Measurements from ENCODE around the gene SPACA6.
"Not testable (repeated sequence)": the region's sequence is repeated elsewhere in the genome, so short reads cannot be mapped to it uniquely, and the experiment has no call there.

The SPACA6 gene, protein sequence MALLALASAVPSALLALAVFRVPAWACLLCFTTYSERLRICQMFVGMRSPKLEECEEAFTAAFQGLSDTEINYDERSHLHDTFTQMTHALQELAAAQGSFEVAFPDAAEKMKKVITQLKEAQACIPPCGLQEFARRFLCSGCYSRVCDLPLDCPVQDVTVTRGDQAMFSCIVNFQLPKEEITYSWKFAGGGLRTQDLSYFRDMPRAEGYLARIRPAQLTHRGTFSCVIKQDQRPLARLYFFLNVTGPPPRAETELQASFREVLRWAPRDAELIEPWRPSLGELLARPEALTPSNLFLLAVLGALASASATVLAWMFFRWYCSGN

DNA sequence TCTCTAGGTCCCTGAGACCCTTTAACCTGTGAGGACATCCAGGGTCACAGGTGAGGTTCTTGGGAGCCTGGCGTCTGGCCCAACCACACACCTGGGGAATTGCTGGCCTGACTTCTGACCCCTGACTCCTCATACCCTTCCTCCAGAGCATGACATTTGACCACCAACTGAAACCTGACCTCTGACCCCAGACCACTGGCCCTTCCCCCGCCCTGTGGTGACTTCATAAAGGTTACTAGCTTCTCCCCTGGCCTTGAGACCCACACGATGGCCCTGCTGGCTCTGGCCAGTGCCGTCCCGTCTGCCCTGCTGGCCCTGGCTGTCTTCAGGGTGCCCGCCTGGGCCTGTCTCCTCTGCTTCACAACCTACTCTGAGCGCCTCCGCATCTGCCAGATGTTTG lies at the start of gene SPACA6:
TSS of gene SPACA6 (plus strand) at position 71 of the 400 bp plus-strand sequence. CDS start at position 268, 197 bp downstream.
- Histone ChIP-seq H3K36me3 (ENCODE audit: control insufficient read depth, insufficient read depth, low read length) (no peaks in the 10 kb centered on the region), H3K27me3 (replicated peaks; ENCODE audit: control insufficient read depth, insufficient read depth, low read length) (no peaks in the 10 kb centered on the region; the same call in none of the 2 replicates), H3K4me3 (replicated peaks; ENCODE audit: low read depth, low read length) (no peak within 1 kb of the TSS)
- DNase-seq (ENCODE audit: extremely low read depth, insufficient read length): no peak
- TF ChIP-seq, protein P1, sequence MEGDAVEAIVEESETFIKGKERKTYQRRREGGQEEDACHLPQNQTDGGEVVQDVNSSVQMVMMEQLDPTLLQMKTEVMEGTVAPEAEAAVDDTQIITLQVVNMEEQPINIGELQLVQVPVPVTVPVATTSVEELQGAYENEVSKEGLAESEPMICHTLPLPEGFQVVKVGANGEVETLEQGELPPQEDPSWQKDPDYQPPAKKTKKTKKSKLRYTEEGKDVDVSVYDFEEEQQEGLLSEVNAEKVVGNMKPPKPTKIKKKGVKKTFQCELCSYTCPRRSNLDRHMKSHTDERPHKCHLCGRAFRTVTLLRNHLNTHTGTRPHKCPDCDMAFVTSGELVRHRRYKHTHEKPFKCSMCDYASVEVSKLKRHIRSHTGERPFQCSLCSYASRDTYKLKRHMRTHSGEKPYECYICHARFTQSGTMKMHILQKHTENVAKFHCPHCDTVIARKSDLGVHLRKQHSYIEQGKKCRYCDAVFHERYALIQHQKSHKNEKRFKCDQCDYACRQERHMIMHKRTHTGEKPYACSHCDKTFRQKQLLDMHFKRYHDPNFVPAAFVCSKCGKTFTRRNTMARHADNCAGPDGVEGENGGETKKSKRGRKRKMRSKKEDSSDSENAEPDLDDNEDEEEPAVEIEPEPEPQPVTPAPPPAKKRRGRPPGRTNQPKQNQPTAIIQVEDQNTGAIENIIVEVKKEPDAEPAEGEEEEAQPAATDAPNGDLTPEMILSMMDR (IDR thresholded peaks at IDR 0.05; ENCODE audit: insufficient read depth, low read length, poor library complexity, severe bottlenecking): no peak

DNA sequence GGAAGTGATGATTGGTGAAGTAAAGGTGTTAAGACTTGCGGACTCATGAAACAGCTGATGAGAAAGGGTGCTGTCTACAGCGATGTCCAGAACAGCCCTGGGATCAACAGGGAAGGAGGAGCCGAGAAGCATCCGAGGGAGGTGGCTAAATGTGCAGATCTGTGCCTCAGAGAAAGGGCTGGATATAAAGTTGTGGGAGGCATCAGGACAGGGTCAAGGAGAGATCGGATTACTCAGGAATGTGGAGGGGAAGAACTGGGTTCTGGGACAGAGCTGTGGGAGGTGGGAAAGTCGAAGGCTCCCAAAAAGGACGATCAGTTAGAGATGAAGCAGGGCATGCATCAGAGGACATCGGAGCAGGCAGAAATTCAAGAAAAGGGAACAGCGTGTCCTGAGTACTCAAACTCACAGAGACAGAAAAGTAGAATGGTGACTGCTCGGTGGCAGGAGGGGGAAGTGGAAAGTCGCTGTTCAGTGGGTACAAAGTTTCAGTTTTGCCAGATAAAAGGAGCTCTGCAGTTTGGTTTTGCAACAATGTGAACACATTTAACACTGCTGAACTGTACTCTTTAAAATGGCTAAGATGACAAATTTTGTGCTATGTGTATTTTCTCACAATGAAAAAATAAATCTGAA lies 48.4 kb upstream of the SPACA6 start:
- Histone ChIP-seq H3K36me3 (ENCODE audit: control insufficient read depth, insufficient read depth, low read length) (peaks cover 1% of the 10 kb centered on the region; the same call in 1 of the 2 replicates), H3K27me3 (replicated peaks; ENCODE audit: control insufficient read depth, insufficient read depth, low read length) (no peaks in the 10 kb centered on the region; the same call in 1 of the 2 replicates), H3K4me3 (replicated peaks; ENCODE audit: low read depth, low read length) (peak overlapping the region; percentile 41)
- TF ChIP-seq, protein P1 (IDR thresholded peaks at IDR 0.05; ENCODE audit: insufficient read depth, low read length, poor library complexity, severe bottlenecking): no peak
- peak; percentile 31 for DNase-seq (ENCODE audit: extremely low read depth, insufficient read length)

DNA sequence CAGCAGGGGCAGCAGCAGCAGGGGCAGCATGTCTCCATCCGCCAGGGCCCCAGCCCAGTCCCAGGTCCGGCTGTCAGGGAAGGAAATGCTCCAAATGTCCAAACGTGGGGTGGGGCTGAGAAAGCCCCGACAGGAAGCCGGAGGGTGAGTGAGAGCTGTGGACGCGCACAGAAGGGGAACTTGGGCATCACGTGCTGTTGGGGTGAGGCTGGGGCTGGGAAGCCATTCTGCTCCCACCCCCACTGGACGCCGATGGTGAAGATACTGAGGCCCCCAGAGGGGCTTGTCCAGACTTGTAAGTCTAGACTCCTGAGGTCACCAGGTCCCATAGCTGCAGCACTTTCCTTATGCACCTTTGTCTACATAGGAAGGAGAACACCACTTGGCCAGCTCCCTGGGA lies 46.4 kb upstream of the SPACA6 start, which contains the start of gene SIGLEC14:
TSS of gene SIGLEC14 (minus strand) at position 96 of the 400 bp plus-strand sequence. CDS start at position 30, 66 bp downstream.
- peak; percentile 45 for DNase-seq (ENCODE audit: extremely low read depth, insufficient read length)
- peak within 1 kb of the TSS; percentile 41 for H3K4me3 ChIP-seq (replicated peaks; ENCODE audit: low read depth, low read length)
- H3K27me3 ChIP-seq (replicated peaks; ENCODE audit: control insufficient read depth, insufficient read depth, low read length); H3K36me3 ChIP-seq (ENCODE audit: control insufficient read depth, insufficient read depth, low read length): not testable (repeated sequence)

DNA sequence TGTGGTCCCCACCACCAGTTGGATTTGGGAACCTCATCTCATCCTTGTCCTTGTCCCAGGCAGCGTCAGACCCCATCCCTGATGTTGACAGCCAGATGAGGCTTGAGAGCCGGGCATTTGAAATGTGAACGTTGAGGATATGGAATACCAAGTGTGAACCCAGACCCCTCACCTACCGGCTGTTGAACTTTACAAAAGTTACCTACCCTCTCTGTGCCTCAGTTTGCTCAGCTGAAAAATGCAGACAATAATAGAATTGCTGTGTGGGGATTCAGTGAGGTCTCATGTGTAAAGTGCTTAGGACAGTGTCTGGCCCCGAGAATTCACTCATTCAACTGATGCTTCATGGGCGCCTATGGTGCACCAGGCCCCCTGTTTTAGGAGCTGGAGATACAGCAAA lies 45.8 kb upstream of the SPACA6 start:
- no peak for DNase-seq (ENCODE audit: extremely low read depth, insufficient read length)
- no peak overlapping the region for H3K4me3 ChIP-seq (replicated peaks; ENCODE audit: low read depth, low read length)
- no peaks in the 10 kb centered on the region; the same call in 1 of the 2 replicates for H3K27me3 ChIP-seq (replicated peaks; ENCODE audit: control insufficient read depth, insufficient read depth, low read length)

DNA sequence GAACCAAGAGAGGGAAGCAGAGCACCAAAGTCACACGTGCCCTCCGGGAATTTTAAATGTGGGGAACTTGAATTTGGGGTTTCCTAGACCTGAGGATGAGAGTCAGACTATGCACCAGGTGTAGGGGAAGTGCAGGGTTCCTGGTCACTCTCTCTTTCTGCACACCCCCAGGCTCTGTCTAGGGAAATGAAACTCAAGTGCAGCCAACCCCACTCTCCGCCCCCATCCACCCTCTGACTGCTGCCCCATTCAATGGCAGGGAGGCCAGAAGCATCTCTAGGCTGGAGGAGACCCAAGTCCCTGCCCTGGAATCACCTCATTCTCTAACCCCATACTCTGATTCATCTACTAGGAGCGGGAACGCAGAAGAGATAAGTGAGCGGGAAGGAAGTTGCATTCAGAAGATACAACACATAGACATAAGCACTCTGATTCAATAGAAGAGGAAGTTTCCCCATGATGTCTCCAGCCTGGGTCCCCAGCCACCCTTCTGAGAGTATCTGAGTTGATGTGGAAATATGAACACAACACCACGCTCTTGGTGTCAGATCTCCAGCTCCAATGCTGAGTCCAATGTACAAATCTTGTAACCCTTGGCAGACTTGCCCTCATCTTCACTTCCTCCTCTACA lies 41.8 kb upstream of the SPACA6 start:
- no peaks in the 10 kb centered on the region; the same call in 1 of the 2 replicates for H3K27me3 ChIP-seq (replicated peaks; ENCODE audit: control insufficient read depth, insufficient read depth, low read length)
- TF ChIP-seq, protein P1 (IDR thresholded peaks at IDR 0.05; ENCODE audit: insufficient read depth, low read length, poor library complexity, severe bottlenecking): no peak
- DNase-seq (ENCODE audit: extremely low read depth, insufficient read length): peak; percentile 46

More for the DNA sequence above, 45.8 kb upstream of the SPACA6 start:
- peaks cover 1% of the 10 kb centered on the region; the same call in 1 of the 2 replicates for H3K36me3 ChIP-seq (ENCODE audit: control insufficient read depth, insufficient read depth, low read length)
- TF ChIP-seq, protein P1 (IDR thresholded peaks at IDR 0.05; ENCODE audit: insufficient read depth, low read length, poor library complexity, severe bottlenecking): no peak

DNA sequence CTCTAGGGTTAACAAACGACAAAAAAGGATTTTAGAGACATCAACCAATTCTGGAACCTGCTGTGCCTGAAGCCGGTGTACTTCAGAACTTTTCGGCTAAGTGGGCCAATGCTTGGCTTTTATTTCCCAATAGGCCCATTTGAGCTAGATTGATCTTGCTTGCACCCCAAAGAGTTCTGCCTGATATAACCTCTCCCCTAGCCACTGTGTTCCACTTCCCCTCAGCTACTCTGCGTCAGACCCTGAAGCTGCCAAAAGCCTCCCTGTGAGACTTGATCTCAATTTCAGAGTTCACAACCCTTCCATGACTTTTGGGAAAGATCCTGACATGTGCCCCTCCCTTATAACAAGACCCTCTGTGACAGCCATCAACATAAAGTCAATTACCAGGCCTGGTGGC lies 40.9 kb upstream of the SPACA6 start:
- TF ChIP-seq, protein P1 (IDR thresholded peaks at IDR 0.05; ENCODE audit: insufficient read depth, low read length, poor library complexity, severe bottlenecking): no peak
- no peaks in the 10 kb centered on the region; the same call in 1 of the 2 replicates for H3K27me3 ChIP-seq (replicated peaks; ENCODE audit: control insufficient read depth, insufficient read depth, low read length)
- no peak for DNase-seq (ENCODE audit: extremely low read depth, insufficient read length)

More for the DNA sequence above, 41.8 kb upstream of the SPACA6 start:
- no peaks in the 10 kb centered on the region for H3K36me3 ChIP-seq (ENCODE audit: control insufficient read depth, insufficient read depth, low read length)
- no peak overlapping the region for H3K4me3 ChIP-seq (replicated peaks; ENCODE audit: low read depth, low read length)

More for the DNA sequence above, 40.9 kb upstream of the SPACA6 start:
- Histone ChIP-seq H3K36me3 (ENCODE audit: control insufficient read depth, insufficient read depth, low read length) (no peaks in the 10 kb centered on the region), H3K4me3 (replicated peaks; ENCODE audit: low read depth, low read length) (no peak overlapping the region)

Measured in GM06990 (cell line).